ENCODE measurements around the gene PXMP4. TPM values are rescaled to one million over a fixed set of nuclear protein-coding genes. Genes with fewer than 3 reads are reported as not detected.
"Not testable (repeated sequence)": the region's sequence is repeated elsewhere in the genome, so short reads cannot be mapped to it uniquely, and the experiment has no call there.

Gene PXMP4
- total RNA-seq, 2 experiments from 2014 or later = 8.7 to 11.6 TPM

DNA sequence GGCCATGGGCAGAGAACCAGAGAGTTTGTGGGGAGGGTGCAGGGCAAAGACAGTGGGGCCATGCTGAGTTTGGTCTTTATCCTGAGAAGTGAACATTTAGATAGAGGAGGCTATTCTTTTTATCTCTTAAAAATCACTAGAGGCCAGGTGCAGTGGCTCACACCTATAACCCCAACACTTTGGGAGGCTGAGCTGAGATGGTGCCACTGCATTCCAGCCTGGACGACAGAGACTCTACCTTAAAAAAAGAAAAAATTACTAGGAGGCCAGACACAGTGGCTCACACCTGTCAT, 8.7 kb downstream of the PXMP4 start:
- Mint-ChIP-seq H3K27ac (no peak overlapping the region), H3K27me3 (no peaks in the 10 kb centered on the region), H3K36me3 (peaks cover 17% of the 10 kb centered on the region), H3K9me3 (no peaks in the 10 kb centered on the region), H3K4me3 (no peak overlapping the region), H3K4me1 (ENCODE audit: low read depth) (peaks cover 11% of the 10 kb centered on the region)
- ChIA-PET POLR2A (interaction anchor here (0.6 kb wide), 1 partner anchor 31 kb away, joined by 3 read pairs; no protein-coding TSS in a partner anchor), CTCF (no interaction called here)
- DNase-seq = no peak
- intact Hi-C loops (cut with micrococcal nuclease) = no loop called here

DNA sequence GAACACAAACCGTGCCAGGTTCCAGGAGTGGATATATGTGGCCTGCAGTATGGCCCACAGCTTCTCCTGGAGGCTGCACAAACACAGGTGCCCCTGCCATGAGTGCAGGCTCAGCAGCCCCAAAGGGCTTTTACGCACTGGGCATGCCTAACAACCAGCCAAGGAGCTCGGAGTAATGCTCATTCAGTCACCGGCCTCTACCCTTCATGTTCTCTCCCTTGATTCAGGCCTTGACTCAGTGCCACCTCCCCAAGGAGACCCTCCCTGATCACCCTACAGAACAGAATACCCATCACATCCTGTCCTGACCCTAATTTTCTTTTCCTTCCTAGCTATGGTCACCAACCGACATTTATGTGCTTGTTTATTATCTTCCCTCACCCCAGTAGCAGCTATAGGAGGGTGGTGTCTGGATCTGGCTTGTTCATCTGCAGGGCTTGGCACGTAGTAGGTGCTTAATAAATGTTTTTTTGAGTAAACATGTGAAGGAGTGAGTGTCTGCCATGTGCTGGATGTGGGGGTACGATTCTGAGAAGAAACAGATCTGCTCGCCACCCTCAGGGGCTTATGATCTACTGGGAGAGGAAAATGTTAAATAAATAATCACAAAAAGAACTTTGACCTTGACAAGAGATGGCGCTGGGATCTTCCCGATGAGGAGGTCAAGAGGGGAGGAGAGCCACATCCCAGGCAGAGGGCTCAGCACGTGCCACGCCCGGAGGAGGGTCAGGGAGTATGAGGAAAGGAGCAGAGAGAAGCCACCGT, 9.2 kb downstream of the PXMP4 start:
- intact Hi-C loops (cut with micrococcal nuclease) = no loop called here
- peaks cover 17% of the 10 kb centered on the region for H3K36me3 Mint-ChIP-seq
- ChIA-PET CTCF (interaction anchor here (0.6 kb wide), 1 partner anchor 19 kb away, joined by 4 read pairs; no protein-coding TSS in a partner anchor), POLR2A (no interaction called here)
- peaks cover 11% of the 10 kb centered on the region for H3K4me1 Mint-ChIP-seq (ENCODE audit: low read depth)
- H3K4me3 Mint-ChIP-seq = no peak overlapping the region
- no peak for DNase-seq
- no peak overlapping the region for H3K27ac Mint-ChIP-seq
- H3K27me3 Mint-ChIP-seq = no peaks in the 10 kb centered on the region
- H3K9me3 Mint-ChIP-seq = no peaks in the 10 kb centered on the region

DNA sequence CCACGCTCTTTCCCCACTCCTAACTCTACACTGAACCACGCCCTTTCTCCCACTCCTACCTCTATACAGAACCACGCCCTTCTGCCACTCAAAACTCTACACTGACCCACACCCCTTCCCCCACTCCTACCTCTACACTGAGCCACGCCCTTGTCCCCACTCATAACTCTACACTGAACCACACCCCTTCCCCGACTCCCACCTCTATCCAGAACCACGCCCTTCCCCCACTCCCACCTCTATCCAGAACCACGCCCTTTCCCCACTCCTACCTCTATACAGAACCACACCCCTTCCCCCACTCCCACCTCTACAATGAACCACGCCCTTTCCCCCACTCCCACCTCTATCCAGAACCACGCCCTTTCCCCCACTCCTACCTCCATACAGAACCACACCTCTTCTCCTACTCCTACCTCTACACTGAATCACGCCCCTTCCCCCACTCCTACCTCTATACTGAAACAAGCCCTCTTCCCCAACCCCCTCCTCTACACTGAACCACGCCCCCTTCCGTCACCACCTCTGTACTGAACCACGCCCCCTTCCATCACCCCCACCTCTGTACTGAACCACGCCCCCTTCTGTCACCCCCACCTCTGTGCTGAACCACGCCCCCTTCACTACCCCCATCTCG, 10.1 kb downstream of the PXMP4 start:
- Mint-ChIP-seq H3K4me3 (no peak overlapping the region), H3K9me3 (no peaks in the 10 kb centered on the region), H3K36me3 (peaks cover 17% of the 10 kb centered on the region), H3K27me3 (no peaks in the 10 kb centered on the region), H3K4me1 (ENCODE audit: low read depth) (peaks cover 11% of the 10 kb centered on the region), H3K27ac (no peak overlapping the region)
- ChIA-PET POLR2A (interaction anchor here (1.4 kb wide), 1 partner anchor 10 kb away, joined by 4 read pairs; the partner anchor contains the start of gene PXMP4), CTCF (interaction anchor here (0.6 kb wide), 1 partner anchor 20 kb away, joined by 4 read pairs; no protein-coding TSS in a partner anchor)
- intact Hi-C loops (cut with micrococcal nuclease) = no loop called here
- DNase-seq = no peak

DNA sequence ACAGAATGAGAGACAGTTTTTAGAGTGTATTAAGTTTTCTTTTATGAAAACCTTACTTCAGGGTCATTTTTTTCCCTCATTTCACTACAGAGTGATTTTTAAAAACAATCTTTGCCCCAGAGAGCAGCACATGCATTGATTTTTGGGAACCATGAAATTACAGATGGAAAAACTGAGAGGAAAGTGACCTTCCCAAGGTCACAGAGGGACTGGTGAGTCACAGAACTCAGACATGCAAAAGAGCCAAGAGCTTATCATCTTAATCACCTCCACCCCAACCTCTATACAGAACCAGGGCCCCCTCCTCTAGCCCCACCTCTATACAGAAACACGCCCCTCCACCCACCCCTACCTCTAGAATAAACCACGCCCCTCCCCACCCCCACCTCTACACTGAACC, 10.7 kb downstream of the PXMP4 start:
- intact Hi-C loops (cut with micrococcal nuclease) = no loop called here
- Mint-ChIP-seq H3K27ac (peak overlapping the region; percentile 75), H3K4me3 (no peak overlapping the region), H3K36me3 (peaks cover 17% of the 10 kb centered on the region), H3K4me1 (ENCODE audit: low read depth) (peaks cover 11% of the 10 kb centered on the region), H3K27me3 (no peaks in the 10 kb centered on the region), H3K9me3 (no peaks in the 10 kb centered on the region)
- DNase-seq = no peak
- POLR2A ChIA-PET = interaction anchor here (1.4 kb wide), 1 partner anchor 10 kb away, joined by 4 read pairs; the partner anchor contains the start of gene PXMP4
- CTCF ChIA-PET = no interaction called here

DNA sequence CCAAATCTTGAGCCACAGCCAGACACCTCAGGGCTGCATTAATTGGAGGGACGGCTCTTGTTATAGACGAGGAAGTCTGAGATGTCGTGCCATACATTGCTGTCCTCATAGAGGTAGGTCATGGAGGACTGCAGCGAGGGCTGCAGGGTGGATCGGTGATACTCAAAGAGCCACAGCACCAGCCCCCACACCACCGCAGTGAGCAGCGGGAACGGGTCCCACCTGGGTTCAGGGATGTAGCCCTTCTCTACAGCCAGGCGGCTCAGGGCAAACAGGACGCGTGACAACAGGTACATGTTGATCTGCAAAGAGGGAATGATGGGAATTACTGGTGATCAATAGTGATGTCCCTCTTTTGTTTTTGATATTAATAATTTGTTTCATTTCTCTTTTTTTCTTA, 12.4 kb downstream of the PXMP4 start:
- peaks cover 11% of the 10 kb centered on the region for H3K4me1 Mint-ChIP-seq (ENCODE audit: low read depth)
- H3K4me3 Mint-ChIP-seq = no peak overlapping the region
- intact Hi-C loops (cut with micrococcal nuclease) = no loop called here

DNA sequence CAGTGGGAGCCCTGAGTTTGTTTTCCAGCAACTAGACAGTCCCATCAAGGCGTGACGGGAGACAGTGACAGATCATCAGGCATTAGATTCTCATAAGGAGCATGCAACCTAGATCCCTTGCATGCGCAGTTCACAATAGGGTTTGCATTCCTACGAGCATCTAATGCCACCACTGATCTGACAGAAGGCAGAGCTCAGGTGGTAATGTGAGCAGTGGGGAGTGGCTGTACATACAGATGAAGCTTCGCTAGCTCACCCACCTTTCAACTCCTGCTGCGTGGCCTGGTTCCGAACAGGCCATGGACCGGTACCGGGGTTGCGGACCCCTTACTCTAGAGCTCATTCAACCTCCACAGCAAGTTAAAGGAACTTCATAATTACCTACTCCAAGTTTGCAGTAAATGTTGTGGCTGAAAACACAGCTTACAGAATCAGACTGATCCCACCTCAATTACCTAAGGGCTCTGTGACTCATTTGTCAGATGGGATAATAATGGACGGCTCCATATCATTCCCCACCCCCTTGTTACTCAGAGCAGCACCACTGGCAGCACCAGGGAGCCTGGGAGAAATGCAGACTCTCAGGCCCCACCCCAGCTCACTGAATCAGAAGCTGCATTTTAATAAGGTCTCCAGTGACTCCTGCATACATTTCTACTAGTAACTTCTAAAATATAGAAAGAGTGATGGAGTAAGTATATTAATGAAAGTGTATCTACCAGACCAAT, 15.7 kb downstream of the PXMP4 start:
- DNase-seq = no peak
- H3K4me1 Mint-ChIP-seq (ENCODE audit: low read depth) = peaks cover 3% of the 10 kb centered on the region
- ChIA-PET CTCF (no interaction called here), POLR2A (no interaction called here)
- intact Hi-C loops (cut with micrococcal nuclease) = no loop called here
- H3K27ac Mint-ChIP-seq = no peak overlapping the region
- H3K4me3 Mint-ChIP-seq = no peak overlapping the region
- no peaks in the 10 kb centered on the region for H3K9me3 Mint-ChIP-seq
- no peaks in the 10 kb centered on the region for H3K36me3 Mint-ChIP-seq
- H3K27me3 Mint-ChIP-seq = no peaks in the 10 kb centered on the region

More for the DNA sequence above, 12.4 kb downstream of the PXMP4 start:
- ChIA-PET CTCF (no interaction called here), POLR2A (no interaction called here)
- Mint-ChIP-seq H3K27ac (no peak overlapping the region), H3K27me3 (no peaks in the 10 kb centered on the region), H3K36me3 (peaks cover 9% of the 10 kb centered on the region), H3K9me3 (no peaks in the 10 kb centered on the region)
- DNase-seq = no peak

DNA sequence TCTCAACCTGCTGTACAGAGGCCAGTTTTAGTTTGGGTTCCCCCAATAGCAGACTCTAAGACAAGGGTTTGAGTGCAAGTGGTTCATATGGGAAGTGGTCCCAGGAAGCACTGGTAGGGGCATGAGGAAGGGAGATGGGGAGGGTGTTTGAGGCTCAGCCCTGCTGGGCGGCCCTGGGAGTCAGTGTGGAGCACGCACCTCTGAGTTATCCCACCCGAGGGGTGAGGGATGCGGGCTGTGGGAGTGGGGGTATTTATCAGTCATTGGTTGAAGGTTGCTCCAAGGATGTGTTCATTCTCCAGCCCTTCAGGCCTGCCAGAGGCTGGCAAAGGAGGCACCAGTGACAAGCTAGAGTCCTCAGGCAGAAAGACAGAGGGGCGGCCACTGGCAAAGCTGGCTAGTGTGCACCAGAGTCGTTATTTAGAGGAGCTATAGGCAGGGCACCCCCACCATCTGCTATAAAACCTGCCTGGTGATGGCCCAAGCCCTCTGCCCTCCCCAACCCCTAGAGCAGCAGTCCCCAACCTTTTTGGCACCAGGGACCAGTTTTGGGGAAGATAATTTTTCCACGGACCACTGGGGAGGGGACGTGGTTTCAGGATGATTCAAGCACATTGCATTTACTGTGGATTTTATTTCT, 16.5 kb downstream of the PXMP4 start:
- Mint-ChIP-seq H3K4me1 (ENCODE audit: low read depth) (no peaks in the 10 kb centered on the region), H3K9me3 (no peaks in the 10 kb centered on the region), H3K36me3 (no peaks in the 10 kb centered on the region), H3K4me3 (no peak overlapping the region), H3K27me3 (no peaks in the 10 kb centered on the region), H3K27ac (no peak overlapping the region)
- ChIA-PET POLR2A (no interaction called here), CTCF (no interaction called here)
- intact Hi-C loops (cut with micrococcal nuclease) = no loop called here
- no peak for DNase-seq

DNA sequence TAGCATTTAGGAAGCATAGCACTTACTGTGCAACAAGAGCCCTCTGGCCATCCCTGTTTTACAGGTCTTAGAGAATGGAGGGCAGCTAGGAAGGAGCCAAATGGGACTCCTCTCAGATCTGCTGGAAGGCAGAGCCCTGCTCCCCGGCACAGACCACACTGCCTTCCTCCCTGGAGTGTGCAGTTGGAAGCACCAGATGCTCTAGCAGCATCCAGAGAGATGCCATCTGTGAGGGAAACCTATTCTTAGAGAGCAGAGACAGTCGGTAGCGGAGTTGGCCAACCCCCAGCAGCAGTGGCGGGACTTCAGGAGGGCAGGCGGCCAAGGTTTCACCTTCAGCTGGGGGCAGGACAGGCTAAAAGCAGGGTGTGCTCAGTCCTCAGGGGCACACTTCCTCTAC, 17.2 kb downstream of the PXMP4 start:
- Mint-ChIP-seq H3K27ac (no peak overlapping the region), H3K9me3 (peaks cover 3% of the 10 kb centered on the region), H3K36me3 (no peaks in the 10 kb centered on the region), H3K27me3 (no peaks in the 10 kb centered on the region), H3K4me1 (ENCODE audit: low read depth) (no peaks in the 10 kb centered on the region), H3K4me3 (no peak overlapping the region)
- ChIA-PET POLR2A (no interaction called here), CTCF (no interaction called here)
- intact Hi-C loops (cut with micrococcal nuclease) = no loop called here
- no peak for DNase-seq

DNA sequence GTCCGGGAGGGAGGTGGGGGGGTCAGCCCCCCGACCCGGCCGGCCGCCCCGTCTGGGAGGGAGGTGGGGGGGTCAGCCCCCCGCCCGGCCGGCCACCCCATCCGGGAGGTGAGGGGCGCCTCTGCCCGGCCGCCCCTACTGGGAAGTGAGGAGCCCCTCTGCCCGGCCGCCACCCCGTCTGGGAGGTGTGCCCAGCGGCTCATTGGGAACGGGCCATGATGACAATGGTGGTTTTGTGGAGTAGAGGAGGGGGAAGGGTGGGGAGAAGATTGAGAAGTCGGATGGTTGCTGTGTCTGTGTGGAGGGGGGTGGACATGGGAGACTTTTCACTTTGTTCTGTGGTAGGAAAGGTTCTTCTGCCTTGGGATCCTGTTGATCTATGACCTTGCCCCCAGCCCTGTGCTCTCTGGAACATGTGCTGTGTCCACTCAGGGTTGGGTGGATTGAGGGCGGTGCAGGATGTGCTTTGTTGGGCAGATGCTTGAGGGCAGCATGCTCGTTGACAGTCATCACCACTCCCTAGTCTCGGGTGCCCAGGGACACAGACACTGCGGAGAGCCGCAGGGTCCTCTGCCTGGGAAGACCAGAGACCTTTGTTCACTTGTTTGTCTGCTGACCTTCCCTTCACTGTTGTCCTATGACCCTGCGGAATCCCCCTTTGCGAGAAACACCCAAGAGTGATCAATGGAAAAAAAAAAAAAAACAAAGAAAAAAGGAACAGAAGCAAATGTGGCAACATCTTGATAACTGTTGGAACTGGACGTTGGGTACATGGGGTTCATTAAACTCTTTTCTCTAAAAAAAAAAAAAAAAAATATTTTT, 18.3 kb downstream of the PXMP4 start:
- H3K36me3 Mint-ChIP-seq = no peaks in the 10 kb centered on the region
- no peak for DNase-seq
- no peaks in the 10 kb centered on the region for H3K4me1 Mint-ChIP-seq (ENCODE audit: low read depth)
- ChIA-PET CTCF (no interaction called here), POLR2A (no interaction called here)
- H3K4me3 Mint-ChIP-seq = no peak overlapping the region
- peaks cover 3% of the 10 kb centered on the region for H3K9me3 Mint-ChIP-seq
- intact Hi-C loops (cut with micrococcal nuclease) = no loop called here
- H3K27ac Mint-ChIP-seq = no peak overlapping the region
- no peaks in the 10 kb centered on the region for H3K27me3 Mint-ChIP-seq

DNA sequence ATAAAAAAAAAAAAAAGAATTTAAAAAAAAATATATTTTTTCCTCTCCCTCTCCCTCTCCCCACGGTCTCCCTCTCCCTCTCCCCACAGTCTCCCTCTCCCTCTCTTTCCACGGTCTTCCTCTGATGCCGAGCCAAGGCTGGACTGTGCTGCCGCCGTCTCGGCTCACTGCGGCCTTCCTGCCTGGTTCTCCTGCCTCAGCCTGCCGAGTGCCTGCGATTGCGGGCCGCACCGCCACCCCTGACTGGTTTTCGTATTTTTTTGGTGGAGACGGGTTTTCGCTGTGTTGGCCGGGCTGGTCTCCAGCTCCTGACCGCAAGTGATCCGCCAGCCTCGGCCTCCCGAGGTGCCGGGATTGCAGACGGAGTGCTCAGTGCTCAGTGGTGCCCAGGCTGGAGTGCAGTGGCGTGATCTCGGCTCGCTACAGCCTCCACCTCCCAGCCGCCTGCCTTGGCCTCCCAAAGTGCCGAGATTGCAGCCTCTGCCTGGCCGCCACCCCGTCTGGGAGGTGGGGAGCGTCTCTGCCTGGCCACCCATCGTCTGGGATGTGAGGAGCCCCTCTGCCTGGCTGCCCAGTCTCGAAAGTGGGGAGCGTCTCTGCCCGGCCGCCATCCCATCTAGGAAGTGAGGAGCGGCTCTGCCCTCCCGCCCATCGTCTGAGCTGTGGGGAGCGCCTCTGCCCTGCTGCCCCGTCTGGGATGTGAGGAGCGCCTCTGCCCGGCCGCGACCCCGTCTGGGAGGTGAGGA, 19.2 kb downstream of the PXMP4 start:
- H3K27ac Mint-ChIP-seq; POLR2A ChIA-PET; H3K9me3 Mint-ChIP-seq; intact Hi-C loops (cut with micrococcal nuclease); CTCF ChIA-PET; H3K4me1 Mint-ChIP-seq (ENCODE audit: low read depth); DNase-seq; H3K27me3 Mint-ChIP-seq; H3K4me3 Mint-ChIP-seq; H3K36me3 Mint-ChIP-seq: not testable (repeated sequence)

DNA sequence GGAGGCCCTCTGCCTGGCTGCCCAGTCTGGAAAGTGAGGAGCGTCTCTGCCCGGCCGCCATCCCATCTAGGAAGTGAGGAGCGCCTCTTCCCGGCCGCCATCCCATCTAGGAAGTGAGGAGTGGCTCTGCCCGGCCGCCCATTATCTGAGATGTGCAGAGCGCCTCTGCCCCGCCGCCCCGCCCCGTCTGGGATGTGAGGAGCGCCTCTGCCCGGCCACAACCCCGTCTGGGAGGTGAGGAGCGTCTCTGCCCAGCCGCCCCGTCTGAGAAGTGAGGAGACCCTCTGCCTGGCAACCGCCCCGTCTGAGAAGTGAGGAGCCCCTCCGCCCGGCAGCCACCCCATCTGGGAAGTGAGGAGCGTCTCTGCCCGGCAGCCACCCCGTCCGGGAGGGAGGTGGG, 21.1 kb downstream of the PXMP4 start:
- H3K9me3 Mint-ChIP-seq; DNase-seq; intact Hi-C loops (cut with micrococcal nuclease); H3K36me3 Mint-ChIP-seq; H3K27me3 Mint-ChIP-seq; POLR2A ChIA-PET; H3K4me1 Mint-ChIP-seq (ENCODE audit: low read depth); H3K4me3 Mint-ChIP-seq; H3K27ac Mint-ChIP-seq; CTCF ChIA-PET: not testable (repeated sequence)
